C4-2B (cell line): Measurements from ENCODE around the gene CCND1.
"Not testable (repeated sequence)": the region's sequence is repeated elsewhere in the genome, so short reads cannot be mapped to it uniquely, and the experiment has no call there.

Experiments
- H3K27ac ChIP-seq: fragments of 450-650 bp; 2 replicates; pipeline ENCODE4 v1.5.1; 2017
- CTCF ChIP-seq: fragments of 450-650 bp; conservative IDR thresholded peaks from 2 replicates; pipeline ENCODE4 v1.5.1; 2017; ENCODE audit warnings: mild to moderate bottlenecking
- ZFX ChIP-seq: fragments of 450-650 bp; IDR thresholded peaks from 2 replicates; pipeline ENCODE4 v1.6.1; 2017

CCND1 gene

GRCh38 chr11:69620683-69621290 is 20.2 kb upstream of the CCND1 start:
- no peak overlapping the region for H3K27ac ChIP-seq
- TF ChIP-seq CTCF = no peak
- no peak for TF ChIP-seq ZFX

GRCh38 chr11:69622097-69622681 is 18.8 kb upstream of the CCND1 start:
- not testable (repeated sequence) for H3K27ac ChIP-seq

GRCh38 chr11:69624293-69624692 is 16.7 kb upstream of the CCND1 start:
- H3K27ac ChIP-seq = no peak overlapping the region

GRCh38 chr11:69625476-69625875 is 15.5 kb upstream of the CCND1 start:
- TF ChIP-seq ZFX (no peak), CTCF (no peak)
- no peak overlapping the region for H3K27ac ChIP-seq

More at GRCh38 chr11:69624293-69624692, 16.7 kb upstream of the CCND1 start:
- TF ChIP-seq CTCF = no peak

- no peak overlapping the region for H3K27ac ChIP-seq
- TF ChIP-seq ZFX = no peak
- no peak for TF ChIP-seq CTCF
Measured at GRCh38 chr11:69627551-69627950, 13.4 kb upstream of the CCND1 start.

GRCh38 chr11:69630017-69630416 is 10.9 kb upstream of the CCND1 start:
- no peak overlapping the region for H3K27ac ChIP-seq
- no peak for TF ChIP-seq CTCF
- TF ChIP-seq ZFX = no peak

GRCh38 chr11:69630424-69630823 is 10.5 kb upstream of the CCND1 start:
- TF ChIP-seq ZFX (no peak), CTCF (no peak)
- H3K27ac ChIP-seq = no peak overlapping the region

GRCh38 chr11:69632900-69633299 is 8.1 kb upstream of the CCND1 start:
- H3K27ac ChIP-seq = no peak overlapping the region
- no peak for TF ChIP-seq CTCF
